ENCODE measurements around the gene VPS45. TPM values are rescaled to one million over a fixed set of nuclear protein-coding genes. Genes with fewer than 3 reads are reported as not detected.

VPS45 gene
- polyA plus RNA-seq, 1 donor from 2014 or later: 174 TPM

- Histone ChIP-seq H3K79me2 (replicated peaks; ENCODE audit: insufficient read depth, low read length) (peaks cover 50% of the 10 kb centered on the region), H3K27ac (ENCODE audit: low read length) (no peak overlapping the region)
Observed at GRCh38 chr1:150155413-150156071, 88.0 kb downstream of the VPS45 start.

More at GRCh38 chr1:150155413-150156071, 88.0 kb downstream of the VPS45 start:
- Histone ChIP-seq H3K4me3 (ENCODE audit: low read length) (no peak overlapping the region), H3K9ac (ENCODE audit: low read length) (no peak overlapping the region), H3K27me3 (ENCODE audit: insufficient read depth, low read depth, low read length) (no peaks in the 10 kb centered on the region), H2AFZ (ENCODE audit: low read depth, low read length) (no peak overlapping the region), H3F3A (ENCODE audit: insufficient read depth, low read length, poor library complexity, severe bottlenecking) (no peaks in the 10 kb centered on the region), H4K20me1 (ENCODE audit: insufficient read depth) (peaks cover 2% of the 10 kb centered on the region), H3K9me3 (ENCODE audit: low read length) (no peaks in the 10 kb centered on the region), H3K9me2 (ENCODE audit: insufficient read depth, low read length) (no peaks in the 10 kb centered on the region), H3K36me3 (ENCODE audit: insufficient read depth, low read length) (peaks cover 28% of the 10 kb centered on the region), H3K4me2 (ENCODE audit: low read length) (no peak overlapping the region)
- TF ChIP-seq POLR2AphosphoS5 (IDR thresholded peaks at IDR 0.05): no peak
- TF ChIP-seq MXI1 (conservative IDR thresholded peaks at IDR 0.05; ENCODE audit: poor library complexity, severe bottlenecking): no peak
- TF ChIP-seq CTCF (IDR thresholded peaks at IDR 0.05; ENCODE audit: poor library complexity, severe bottlenecking): no peak
- no peak for TF ChIP-seq SMC3 (conservative IDR thresholded peaks at IDR 0.05; ENCODE audit: poor library complexity)
- no peak for TF ChIP-seq REST (IDR thresholded peaks at IDR 0.05; ENCODE audit: borderline replicate concordance)
- TF ChIP-seq TAF1 (IDR thresholded peaks at IDR 0.05; ENCODE audit: low read depth): no peak
- no peak for TF ChIP-seq EZH2 (IDR thresholded peaks at IDR 0.05; ENCODE audit: borderline replicate concordance, insufficient read depth, low read length, poor library complexity, severe bottlenecking)
- no peak for TF ChIP-seq RAD21 (conservative IDR thresholded peaks at IDR 0.05)
- no peak for TF ChIP-seq EP300 (conservative IDR thresholded peaks at IDR 0.05; ENCODE audit: poor library complexity, severe bottlenecking)

Measured in neural cell (in vitro differentiated cells).